GM19193 (cell line): ENCODE results near the gene KRT76.

Source experiments
- POLR2A ChIP-seq: IDR thresholded peaks from 4 replicates; pipeline ENCODE4 v1.6.1; 2011; ENCODE audit not compliant: insufficient read depth, insufficient read length; ENCODE audit errors: extremely low read depth

KRT76 gene

GRCh38 chr12:52817003-52817698 lies 40.0 kb upstream of the KRT76 start:
- TF ChIP-seq POLR2A, result no peak

GRCh38 chr12:52815676-52816588 lies 38.8 kb upstream of the KRT76 start:
- TF ChIP-seq POLR2A, result no peak

- TF ChIP-seq POLR2A, result no peak
Measured at GRCh38 chr12:52815161-52815560, 38.0 kb upstream of the KRT76 start.

- TF ChIP-seq POLR2A, result no peak
Measured at GRCh38 chr12:52814710-52815155, 37.6 kb upstream of the KRT76 start.

GRCh38 chr12:52813885-52814709 lies 37.0 kb upstream of the KRT76 start, which contains the start of gene KRT4:
Gene KRT4 (minus strand): TSS chr12:52814116. CDS start chr12:52814058, 58 bp downstream.
- no peak for TF ChIP-seq POLR2A

GRCh38 chr12:52813203-52813819 lies 36.2 kb upstream of the KRT76 start:
- no peak for TF ChIP-seq POLR2A

GRCh38 chr12:52812749-52813148 lies 35.6 kb upstream of the KRT76 start:
- TF ChIP-seq POLR2A, result no peak

- no peak for TF ChIP-seq POLR2A
Measured at GRCh38 chr12:52812073-52812400, 34.9 kb upstream of the KRT76 start.

GRCh38 chr12:52811191-52812072 lies 34.3 kb upstream of the KRT76 start:
- TF ChIP-seq POLR2A, result no peak

- no peak for TF ChIP-seq POLR2A
Measured at GRCh38 chr12:52810554-52810953, 33.4 kb upstream of the KRT76 start.

GRCh38 chr12:52809166-52809565 lies 32.0 kb upstream of the KRT76 start:
- TF ChIP-seq POLR2A, result no peak

GRCh38 chr12:52808573-52809160 lies 31.5 kb upstream of the KRT76 start:
- TF ChIP-seq POLR2A, result no peak

- no peak for TF ChIP-seq POLR2A
Measured at GRCh38 chr12:52807544-52808470, 30.7 kb upstream of the KRT76 start.
